GM12865 (cell line): ENCODE measurements around the gene MAML3.

Experiments used
- DNase-seq: peaks from one replicate; pipeline ENCODE4 v3.0.0; 2010; ENCODE audit warnings: low read depth
- H3K4me3 ChIP-seq: 2 replicates; pipeline ENCODE4 v1.5.1; 2011; ENCODE audit warnings: mild to moderate bottlenecking, low read depth, low read length, control low read depth
- TF ChIP-seq, protein P1 (sequence below): IDR thresholded peaks from 2 replicates; pipeline ENCODE4 v1.5.1; 2011; ENCODE audit warnings: low read length, control low read depth, low read depth, inconsistent platforms; ENCODE audit not compliant: insufficient read depth; ENCODE audit errors: missing control alignments

Gene MAML3

DNA sequence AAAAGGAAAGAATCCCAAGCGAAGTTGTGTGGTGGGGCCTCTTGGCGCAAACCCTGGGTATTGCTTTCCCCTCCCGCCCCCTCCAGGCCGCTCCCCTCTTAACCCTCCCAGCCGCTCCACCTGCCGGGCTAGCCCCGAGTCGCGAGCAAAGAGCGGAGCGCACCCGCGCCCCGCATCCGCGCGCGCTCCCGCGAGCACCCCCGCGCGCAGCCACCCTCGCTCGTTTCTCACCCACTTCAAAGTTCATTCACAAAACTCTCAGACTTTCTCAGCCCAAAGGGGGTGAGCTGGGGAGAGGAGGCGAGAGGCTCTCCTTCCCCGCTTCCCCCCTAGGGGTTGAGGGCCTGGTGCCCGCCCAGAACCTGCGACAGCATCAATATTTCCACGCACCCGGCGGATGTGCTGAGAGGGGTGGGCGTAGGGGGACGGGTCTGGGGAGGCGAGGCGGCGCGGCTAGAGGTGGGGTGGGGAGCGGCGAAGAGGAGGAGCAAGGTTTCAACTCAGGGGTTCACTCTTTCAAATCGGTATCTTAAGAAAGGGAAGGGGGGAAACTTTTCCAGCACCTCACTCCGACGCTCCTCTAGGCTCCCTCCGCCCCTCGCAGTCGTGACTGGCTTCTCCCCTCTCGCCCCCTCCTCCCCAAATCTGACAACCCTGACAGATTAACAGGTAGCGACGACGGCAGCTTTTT is 1.8 kb downstream of the MAML3 start:
- TF ChIP-seq, protein P1, sequence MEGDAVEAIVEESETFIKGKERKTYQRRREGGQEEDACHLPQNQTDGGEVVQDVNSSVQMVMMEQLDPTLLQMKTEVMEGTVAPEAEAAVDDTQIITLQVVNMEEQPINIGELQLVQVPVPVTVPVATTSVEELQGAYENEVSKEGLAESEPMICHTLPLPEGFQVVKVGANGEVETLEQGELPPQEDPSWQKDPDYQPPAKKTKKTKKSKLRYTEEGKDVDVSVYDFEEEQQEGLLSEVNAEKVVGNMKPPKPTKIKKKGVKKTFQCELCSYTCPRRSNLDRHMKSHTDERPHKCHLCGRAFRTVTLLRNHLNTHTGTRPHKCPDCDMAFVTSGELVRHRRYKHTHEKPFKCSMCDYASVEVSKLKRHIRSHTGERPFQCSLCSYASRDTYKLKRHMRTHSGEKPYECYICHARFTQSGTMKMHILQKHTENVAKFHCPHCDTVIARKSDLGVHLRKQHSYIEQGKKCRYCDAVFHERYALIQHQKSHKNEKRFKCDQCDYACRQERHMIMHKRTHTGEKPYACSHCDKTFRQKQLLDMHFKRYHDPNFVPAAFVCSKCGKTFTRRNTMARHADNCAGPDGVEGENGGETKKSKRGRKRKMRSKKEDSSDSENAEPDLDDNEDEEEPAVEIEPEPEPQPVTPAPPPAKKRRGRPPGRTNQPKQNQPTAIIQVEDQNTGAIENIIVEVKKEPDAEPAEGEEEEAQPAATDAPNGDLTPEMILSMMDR: no peak
- H3K4me3 ChIP-seq: no peak overlapping the region
- DNase-seq: no peak

DNA sequence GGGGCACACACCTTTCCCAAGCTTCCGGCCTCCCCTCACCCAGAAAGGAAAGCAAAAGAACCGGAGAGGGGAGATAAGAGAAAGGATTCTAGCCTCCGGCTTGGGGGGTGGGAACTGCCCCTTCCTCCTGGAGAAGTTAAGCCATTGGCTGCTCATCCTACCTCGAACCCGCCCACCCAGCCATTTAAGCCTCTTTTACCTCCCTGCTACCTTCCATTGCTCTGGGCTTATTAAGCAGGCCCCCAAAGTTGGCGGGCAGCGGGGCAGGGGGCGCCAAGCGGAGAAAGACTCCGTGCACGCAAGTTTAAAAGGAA is 2.3 kb downstream of the MAML3 start:
- DNase-seq: no peak
- peak overlapping the region; percentile 50 for H3K4me3 ChIP-seq
- TF ChIP-seq, protein P1: no peak

DNA sequence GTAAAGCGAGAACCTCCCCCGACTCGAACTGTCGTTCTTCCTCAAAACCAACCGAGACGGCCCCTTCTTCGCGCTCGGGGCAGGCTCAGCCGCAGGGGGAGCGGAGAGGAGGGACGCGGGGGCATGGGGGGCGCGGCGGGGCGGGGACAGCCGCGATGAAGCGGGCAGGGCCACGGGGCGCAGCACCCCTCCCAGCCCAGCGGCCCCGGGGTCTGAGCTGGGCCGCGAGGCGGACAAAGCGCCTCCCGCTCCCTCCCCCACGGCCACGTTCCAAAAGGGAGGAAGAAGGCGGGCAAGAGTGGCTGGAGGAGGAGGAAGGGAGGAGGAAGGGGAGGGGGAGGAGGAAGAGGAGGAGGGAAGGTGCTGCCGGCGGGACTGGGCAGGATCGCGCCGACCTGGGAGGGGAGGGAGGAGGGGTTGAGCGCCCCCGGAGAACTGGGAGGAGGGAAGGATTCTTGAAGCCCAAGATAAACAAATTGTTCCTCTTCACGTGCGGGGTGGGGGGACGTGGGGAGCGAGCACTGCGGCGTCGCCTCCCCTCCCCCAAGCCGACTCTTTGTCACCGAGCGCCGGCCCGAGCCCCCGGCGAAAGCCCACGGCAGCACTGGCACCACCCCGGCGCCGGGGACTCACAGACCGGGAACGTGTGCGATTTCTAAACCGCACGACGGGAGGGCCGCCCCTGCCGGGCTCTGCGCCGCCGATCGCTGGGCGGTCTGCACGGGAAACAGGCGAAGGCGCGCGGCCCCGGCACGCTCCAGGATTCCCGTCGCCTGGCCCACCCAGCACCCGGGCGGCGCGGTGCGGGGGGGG is 2.9 kb downstream of the MAML3 start:
- peak; percentile 35 for DNase-seq
- TF ChIP-seq, protein P1: no peak
- H3K4me3 ChIP-seq: peak overlapping the region; percentile 50

DNA sequence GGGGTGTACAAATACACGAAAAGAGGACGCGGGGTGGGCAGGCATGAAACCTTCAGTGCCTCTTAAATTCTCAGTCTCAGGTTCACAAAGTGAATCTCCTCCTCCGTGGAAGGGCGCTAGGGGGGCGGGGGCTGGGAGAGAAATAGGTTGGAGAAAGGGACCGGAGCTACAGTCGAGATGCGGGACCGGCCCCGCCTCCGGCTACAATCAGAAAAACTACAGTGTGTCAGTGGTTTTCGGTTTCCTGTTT is 3.4 kb downstream of the MAML3 start:
- TF ChIP-seq, protein P1: no peak

DNA sequence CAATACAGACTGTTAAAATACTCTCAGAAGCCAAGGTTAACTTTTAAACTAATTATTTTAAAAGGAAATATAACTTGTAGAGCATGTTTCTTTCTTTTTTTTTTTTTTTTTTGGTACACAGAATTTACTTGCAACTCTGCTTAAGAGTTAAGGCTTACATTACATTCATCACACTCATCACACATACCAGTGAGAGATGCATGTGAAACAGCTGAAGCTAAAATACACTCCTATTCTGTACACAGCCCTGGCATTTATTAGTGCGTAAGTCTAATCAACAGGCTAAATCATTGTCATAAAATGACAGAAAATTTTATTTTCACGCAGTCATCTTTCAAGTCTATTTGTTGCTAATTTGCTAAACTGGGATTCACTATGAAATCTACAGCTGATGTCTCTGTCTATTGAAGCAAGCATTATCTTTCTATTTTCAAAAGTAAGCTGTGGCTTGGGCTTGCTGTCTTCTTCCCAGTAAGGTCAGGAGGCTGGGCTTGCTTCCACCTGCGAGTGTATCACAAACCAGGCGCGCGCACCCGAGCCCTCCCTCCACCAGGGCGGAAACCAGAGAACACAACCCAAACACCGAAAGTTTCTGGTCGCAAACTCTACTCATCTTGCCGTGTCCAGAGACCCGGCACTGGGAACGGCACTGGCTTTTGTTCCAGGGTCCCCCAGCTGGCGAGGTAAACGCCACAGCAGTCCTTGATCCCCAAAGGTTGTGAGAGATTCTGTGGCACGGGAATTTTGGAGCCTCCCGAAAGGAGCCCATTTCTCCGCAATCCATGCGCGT is 3.9 kb downstream of the MAML3 start:
- H3K4me3 ChIP-seq: peak overlapping the region; percentile 50; the same call in 1 of the 2 replicates
- TF ChIP-seq, protein P1: no peak
- peak; percentile 24 for DNase-seq

More for the DNA sequence above, 3.4 kb downstream of the MAML3 start:
- peak overlapping the region; percentile 50 for H3K4me3 ChIP-seq
- no peak for DNase-seq

DNA sequence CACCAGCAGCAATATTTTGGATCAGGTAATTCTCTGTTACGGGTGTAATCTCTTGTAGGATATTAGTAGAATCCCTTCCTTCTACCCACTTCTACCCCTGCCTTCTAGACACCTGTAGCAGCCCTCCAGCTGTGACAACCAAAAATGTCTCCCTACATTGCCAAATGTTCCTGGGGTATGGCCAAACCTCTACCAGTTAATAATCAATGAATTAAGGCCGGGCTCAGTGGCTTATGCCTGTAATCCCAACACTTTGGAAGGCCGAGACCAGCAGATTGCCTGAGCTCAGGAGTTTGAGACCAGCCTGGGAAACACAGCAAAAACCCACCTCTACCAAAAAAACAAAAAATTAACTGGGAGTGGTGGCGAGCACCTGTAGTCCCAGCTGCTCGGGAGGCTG is 9.9 kb downstream of the MAML3 start:
- DNase-seq: no peak
- H3K4me3 ChIP-seq: no peak overlapping the region
- TF ChIP-seq, protein P1: no peak
